ENCODE measurements around the gene ZCCHC18. TPM values are rescaled to one million over a fixed set of nuclear protein-coding genes. Genes with fewer than 3 reads are reported as not detected.

ZCCHC18 gene
- total RNA-seq, 1 experiment from 2014 or later, result 1.5 TPM

GRCh38 chrX:104113222-104113965 lies 1.1 kb downstream of the ZCCHC18 start:
- H2AFZ ChIP-seq (ENCODE audit: low read length), result no peak overlapping the region
- H3K18ac ChIP-seq (ENCODE audit: insufficient read length, low read depth, low read length), result peak overlapping the region; percentile 49
- H3K4ac ChIP-seq (ENCODE audit: low read depth, low read length), result no peak overlapping the region
- no peak overlapping the region for H2AK5ac ChIP-seq (ENCODE audit: insufficient read length, low read length)
- H3K27me3 ChIP-seq (ENCODE audit: insufficient read depth, low read length), result no peaks in the 10 kb centered on the region
- no peak overlapping the region for H4K5ac ChIP-seq (ENCODE audit: insufficient read length, low read depth, low read length)
- peaks cover 10% of the 10 kb centered on the region for H3K23me2 ChIP-seq (ENCODE audit: insufficient read length, low read depth, low read length, poor library complexity, severe bottlenecking)
- H3K27ac ChIP-seq (ENCODE audit: insufficient read length, low read depth, low read length), result no peak overlapping the region
- no peak overlapping the region for H4K91ac ChIP-seq (ENCODE audit: insufficient read length, low read depth, low read length)
- no peak overlapping the region for H2BK12ac ChIP-seq (ENCODE audit: insufficient read length, low read depth, low read length)
- no peaks in the 10 kb centered on the region for H4K20me1 ChIP-seq (ENCODE audit: control insufficient read depth, insufficient read depth, insufficient read length)
- Mint-ChIP-seq H3K36me3 (ENCODE audit: insufficient read depth in 1 of 3, low read depth in 3 of 3) (peaks cover 0 to 4% (median 0%) of the 10 kb centered on the region in 3 experiments; a peak in 3 of 7 replicates), H3K9me3 (peaks cover 2 to 61% of the 10 kb centered on the region in 2 experiments; a peak in 4 of 5 replicates), H3K27me3 (ENCODE audit: low read depth) (peaks cover 10% of the 10 kb centered on the region), H3K4me3 (peak overlapping the region; percentile 80 to 97), H3K4me1 (peaks cover 13 to 24% of the 10 kb centered on the region in 2 experiments; a peak in 3 of 4 replicates), H3K27ac (peak overlapping the region in 1 of 3 experiments; percentile 99; a peak in 1 of 7 replicates)
- H3K23ac ChIP-seq (ENCODE audit: insufficient read length, low read depth, low read length), result no peak overlapping the region
- no peak overlapping the region for H2BK15ac ChIP-seq (ENCODE audit: low read depth, low read length)
- H2BK5ac ChIP-seq (ENCODE audit: insufficient read length, low read length), result no peak overlapping the region
- H3K56ac ChIP-seq (ENCODE audit: insufficient read length, low read depth, low read length), result no peak overlapping the region
- peak; percentile 75 for DNase-seq
- H3K79me2 ChIP-seq (ENCODE audit: insufficient read depth, low read length), result no peaks in the 10 kb centered on the region
- H3K14ac ChIP-seq (ENCODE audit: insufficient read depth, low read length), result no peak overlapping the region; the same call in 1 of the 2 replicates
- peak; percentile 63 for TF ChIP-seq CTCF (conservative IDR thresholded peaks at IDR 0.05)
- no peak overlapping the region for H3T11ph ChIP-seq (ENCODE audit: low read length)
- H3K9me3 ChIP-seq (ENCODE audit: control insufficient read depth, low read depth, low read length), result peaks cover 6% of the 10 kb centered on the region
- H2BK120ac ChIP-seq (ENCODE audit: low read depth, low read length, poor library complexity, severe bottlenecking), result no peak overlapping the region
- peak overlapping the region; percentile 50 for H3K9ac ChIP-seq (ENCODE audit: extremely low read depth, insufficient read length, low read length)
- no peak overlapping the region for H4K8ac ChIP-seq (replicated peaks; ENCODE audit: insufficient read length, low read depth, low read length)
- peak overlapping the region; percentile 98 for H3K4me2 ChIP-seq (ENCODE audit: insufficient read depth, insufficient read length, low read length)
- H2BK20ac ChIP-seq (ENCODE audit: low read depth, low read length, poor library complexity, severe bottlenecking), result no peak overlapping the region
- no peaks in the 10 kb centered on the region for H3K79me1 ChIP-seq (ENCODE audit: insufficient read depth, low read depth, low read length, poor library complexity, severe bottlenecking)
- WGBS (ENCODE audit: extremely low coverage, insufficient read length, low lambda C conversion rate), result no CpG with 5 or more reads among the region's 24 CpGs
- no peaks in the 10 kb centered on the region; the same call in 1 of the 2 replicates for H3K4me1 ChIP-seq (ENCODE audit: insufficient read depth, low read length)
